ENCODE results near the gene METTL15. TPM values are rescaled to one million over a fixed set of nuclear protein-coding genes. Genes with fewer than 3 reads are reported as not detected.

The METTL15 gene
- total RNA-seq, 1 donor from 2014 or later = 27.9 TPM

- DNase-seq (ENCODE audit: low spot score) = no peak
- Histone ChIP-seq H3K4me3 (no peak overlapping the region), H3K27ac (no peak overlapping the region), H3K27me3 (no peaks in the 10 kb centered on the region), H4K20me1 (ENCODE audit: low read depth) (peaks cover 48% of the 10 kb centered on the region), H3K36me3 (no peaks in the 10 kb centered on the region), H3K9me3 (ENCODE audit: low read depth) (no peaks in the 10 kb centered on the region), H2AFZ (replicated peaks) (no peak overlapping the region), H3K4me1 (peaks cover 44% of the 10 kb centered on the region), H3K9ac (no peak overlapping the region), H3F3A (ENCODE audit: low read depth) (peaks cover 20% of the 10 kb centered on the region), H3K79me2 (ENCODE audit: low read depth) (peaks cover 95% of the 10 kb centered on the region), H3K4me2 (peak overlapping the region; percentile 78)
- no peaks in the 10 kb centered on the region for H3K9me3 Mint-ChIP-seq
- no peak for TF ChIP-seq EZH2phosphoT487 (IDR thresholded peaks at IDR 0.05)
- TF ChIP-seq CTCF (IDR thresholded peaks at IDR 0.05) = no peak
- TF ChIP-seq EZH2 (IDR thresholded peaks at IDR 0.05) = no peak
- no peak overlapping the region for H3K27ac Mint-ChIP-seq
- H3K4me1 Mint-ChIP-seq = peaks cover 29% of the 10 kb centered on the region
- H3K4me3 Mint-ChIP-seq = no peak overlapping the region
- H3K27me3 Mint-ChIP-seq (ENCODE audit: insufficient read depth, low read depth) = no peaks in the 10 kb centered on the region
- H3K36me3 Mint-ChIP-seq = peaks cover 2% of the 10 kb centered on the region
Measured at GRCh38 chr11:28104984-28105383, 3.2 kb upstream of the METTL15 start.

- H2AFZ ChIP-seq (replicated peaks) = no peak overlapping the region
- H4K20me1 ChIP-seq (ENCODE audit: low read depth) = peaks cover 42% of the 10 kb centered on the region
- Mint-ChIP-seq H3K27me3 (ENCODE audit: insufficient read depth, low read depth) (peaks cover 6% of the 10 kb centered on the region), H3K27ac (no peak overlapping the region), H3K4me1 (peaks cover 35% of the 10 kb centered on the region), H3K4me3 (peak overlapping the region; percentile 99), H3K9me3 (no peaks in the 10 kb centered on the region), H3K36me3 (peaks cover 2% of the 10 kb centered on the region)
- TF ChIP-seq EZH2phosphoT487 (IDR thresholded peaks at IDR 0.05) = no peak
- peaks cover 94% of the 10 kb centered on the region for H3K79me2 ChIP-seq (ENCODE audit: low read depth)
- no peaks in the 10 kb centered on the region for H3K27me3 ChIP-seq
- H3K9me3 ChIP-seq (ENCODE audit: low read depth) = no peaks in the 10 kb centered on the region
- peaks cover 24% of the 10 kb centered on the region for H3F3A ChIP-seq (ENCODE audit: low read depth)
- no peak overlapping the region for H3K9ac ChIP-seq
- no peak for DNase-seq (ENCODE audit: low spot score)
- H3K4me3 ChIP-seq = peak overlapping the region; percentile 96
- no peak overlapping the region for H3K27ac ChIP-seq
- peaks cover 44% of the 10 kb centered on the region for H3K4me1 ChIP-seq
- peak overlapping the region; percentile 78 for H3K4me2 ChIP-seq
- H3K36me3 ChIP-seq = no peaks in the 10 kb centered on the region
Measured at GRCh38 chr11:28105869-28106268, 2.3 kb upstream of the METTL15 start.

GRCh38 chr11:28106353-28107043, 1.7 kb upstream of the METTL15 start:
- TF ChIP-seq EZH2 (IDR thresholded peaks at IDR 0.05) = no peak
- Mint-ChIP-seq H3K36me3 (peaks cover 2% of the 10 kb centered on the region), H3K27me3 (ENCODE audit: insufficient read depth, low read depth) (peaks cover 6% of the 10 kb centered on the region), H3K4me3 (peak overlapping the region; percentile 99), H3K27ac (no peak overlapping the region), H3K4me1 (peaks cover 39% of the 10 kb centered on the region), H3K9me3 (no peaks in the 10 kb centered on the region)
- peak overlapping the region; percentile 96 for H3K4me3 ChIP-seq
- peaks cover 24% of the 10 kb centered on the region for H3F3A ChIP-seq (ENCODE audit: low read depth)
- no peak overlapping the region for H3K9ac ChIP-seq
- H3K79me2 ChIP-seq (ENCODE audit: low read depth) = peaks cover 94% of the 10 kb centered on the region
- peaks cover 38% of the 10 kb centered on the region for H4K20me1 ChIP-seq (ENCODE audit: low read depth)
- H2AFZ ChIP-seq (replicated peaks) = no peak overlapping the region
- no peak overlapping the region for H3K27ac ChIP-seq
- peaks cover 49% of the 10 kb centered on the region for H3K4me1 ChIP-seq
- H3K27me3 ChIP-seq = no peaks in the 10 kb centered on the region
- DNase-seq (ENCODE audit: low spot score) = no peak
- H3K36me3 ChIP-seq = no peaks in the 10 kb centered on the region
- H3K9me3 ChIP-seq (ENCODE audit: low read depth) = no peaks in the 10 kb centered on the region
- H3K4me2 ChIP-seq = peak overlapping the region; percentile 78

- Mint-ChIP-seq H3K27ac (peak overlapping the region; percentile 100), H3K4me1 (peaks cover 46% of the 10 kb centered on the region), H3K4me3 (peak overlapping the region; percentile 99), H3K9me3 (no peaks in the 10 kb centered on the region), H3K36me3 (peaks cover 8% of the 10 kb centered on the region), H3K27me3 (ENCODE audit: insufficient read depth, low read depth) (peaks cover 6% of the 10 kb centered on the region)
- H3K9ac ChIP-seq = peak overlapping the region; percentile 64
- peak overlapping the region; percentile 66 for H3K27ac ChIP-seq
- H3K4me1 ChIP-seq = peaks cover 47% of the 10 kb centered on the region
- H2AFZ ChIP-seq (replicated peaks) = peak overlapping the region; percentile 39
- H3K36me3 ChIP-seq = no peaks in the 10 kb centered on the region
- H3K4me2 ChIP-seq = peak overlapping the region; percentile 78
- peak overlapping the region; percentile 96 for H3K4me3 ChIP-seq
- no peaks in the 10 kb centered on the region for H3K9me3 ChIP-seq (ENCODE audit: low read depth)
- peaks cover 31% of the 10 kb centered on the region for H4K20me1 ChIP-seq (ENCODE audit: low read depth)
- no peak for TF ChIP-seq EZH2phosphoT487 (IDR thresholded peaks at IDR 0.05)
- no peak for TF ChIP-seq EZH2 (IDR thresholded peaks at IDR 0.05)
- TF ChIP-seq CTCF (IDR thresholded peaks at IDR 0.05) = no peak
- peaks cover 24% of the 10 kb centered on the region for H3F3A ChIP-seq (ENCODE audit: low read depth)
- peaks cover 94% of the 10 kb centered on the region for H3K79me2 ChIP-seq (ENCODE audit: low read depth)
- peak; percentile 59 for DNase-seq (ENCODE audit: low spot score)
- H3K27me3 ChIP-seq = no peaks in the 10 kb centered on the region
Measured at GRCh38 chr11:28107191-28107749, 918 bp upstream of the METTL15 start.

Measured in neural progenitor cell (in vitro differentiated cells).